Measurements from ENCODE around the gene RSRC2. TPM values are rescaled to one million over a fixed set of nuclear protein-coding genes. Genes with fewer than 3 reads are reported as not detected.

RSRC2 gene
- total and polyA plus RNA-seq, 9 of the 15 experiments (the other 6 are each of a cell fraction or from before 2014, with no cell fraction given): 52.6 to 123 (median 80.3) TPM

- no peak for TF ChIP-seq TRIM25 (IDR thresholded peaks at IDR 0.05; ENCODE audit: borderline replicate concordance)
- no peak for TF ChIP-seq ZNF174 (CRISPR knock-in tag; IDR thresholded peaks at IDR 0.05)
- peak; percentile 97 to 98 for TF ChIP-seq RCOR1 (IDR thresholded peaks at IDR 0.05; ENCODE audit: borderline replicate concordance in 1 of 2, low read depth in 2 of 2, low read length in 2 of 2)
- no peak for TF ChIP-seq ATF4 (CRISPR knock-in tag; IDR thresholded peaks at IDR 0.05)
- no peak for TF ChIP-seq HES1 (IDR thresholded peaks at IDR 0.05; ENCODE audit: low read depth)
- no peak for TF ChIP-seq E2F3 (CRISPR knock-in tag; IDR thresholded peaks at IDR 0.05)
- TF ChIP-seq DNMT1 (IDR thresholded peaks at IDR 0.05): no peak
- TF ChIP-seq HMG20B (CRISPR knock-in tag; IDR thresholded peaks at IDR 0.05): no peak
- TF ChIP-seq ATF3 (IDR thresholded peaks at IDR 0.05): peak; percentile 80
- TF ChIP-seq ATF3 (CRISPR knock-in tag; conservative IDR thresholded peaks at IDR 0.05): 0 out of 2 replicates have a peak, but pooled peaks have one; percentile 57
- no peak for TF ChIP-seq THAP7 (CRISPR knock-in tag; IDR thresholded peaks at IDR 0.05)
- no peak for TF ChIP-seq ZC3H4 (CRISPR knock-in tag; IDR thresholded peaks at IDR 0.05; ENCODE audit: borderline replicate concordance)
- no peak for TF ChIP-seq POLR3G (IDR thresholded peaks at IDR 0.05; ENCODE audit: extremely low read depth, insufficient read length, insufficient replicate concordance)
- no peak for TF ChIP-seq ZNF407 (IDR thresholded peaks at IDR 0.05; ENCODE audit: low read depth)
- no peak for TF ChIP-seq ZZZ3 (IDR thresholded peaks at IDR 0.05)
- TF ChIP-seq NFIC (IDR thresholded peaks at IDR 0.05): no peak
- TF ChIP-seq SMARCA4 (IDR thresholded peaks at IDR 0.05): no peak
Observed at GRCh38 chr12:122517877-122518276, 8.9 kb downstream of the RSRC2 start (continued).

Measured in K562 (cell line).